Neural progenitor cell (in vitro differentiated cells): ENCODE results near the gene FGFR3. TPM values are rescaled to one million over a fixed set of nuclear protein-coding genes. Genes with fewer than 3 reads are reported as not detected.
"Not testable (repeated sequence)": the region's sequence is repeated elsewhere in the genome, so short reads cannot be mapped to it uniquely, and the experiment has no call there.

ENCODE experiments used
- DNase-seq: peaks from one replicate; pipeline ENCODE4 v3.0.0-alpha.2; 2016; ENCODE audit warnings: low spot score
- H2AFZ ChIP-seq: fragments of 200-600 bp; sonication (generic); replicated peaks from 2 replicates; pipeline ENCODE4 v1.6.1; 2016; ENCODE audit warnings: antibody characterized with exemption
- H3F3A ChIP-seq: fragments of 200-600 bp; sonication (generic); 2 replicates; pipeline ENCODE4 v1.6.1; 2016; ENCODE audit warnings: antibody characterized with exemption, low read depth
- H3K27ac ChIP-seq: fragments of 200-600 bp; sonication (generic); 2 replicates; pipeline ENCODE4 v1.5.1; 2016; ENCODE audit warnings: mild to moderate bottlenecking
- H3K27me3 ChIP-seq: fragments of 200-600 bp; sonication (generic); 2 replicates; pipeline ENCODE4 v1.6.1; 2016; ENCODE audit warnings: mild to moderate bottlenecking, moderate library complexity
- H3K36me3 ChIP-seq: fragments of 200-600 bp; sonication (generic); 2 replicates; pipeline ENCODE4 v1.5.1; 2016
- H3K4me1 ChIP-seq: fragments of 200-600 bp; sonication (generic); 2 replicates; pipeline ENCODE4 v1.6.1; 2016; ENCODE audit warnings: mixed run types
- H3K4me2 ChIP-seq: fragments of 200-600 bp; sonication (generic); 2 replicates; pipeline ENCODE4 v1.6.1; 2016
- H3K4me3 ChIP-seq: fragments of 200-600 bp; sonication (generic); 2 replicates; pipeline ENCODE4 v1.5.1; 2016
- H3K79me2 ChIP-seq: fragments of 200-600 bp; sonication (generic); 2 replicates; pipeline ENCODE4 v1.6.1; 2016; ENCODE audit warnings: low read depth
- H3K9ac ChIP-seq: fragments of 200-600 bp; sonication (generic); 2 replicates; pipeline ENCODE4 v1.6.1; 2016
- H3K9me3 ChIP-seq: fragments of 200-600 bp; sonication (generic); 2 replicates; pipeline ENCODE4 v1.5.1; 2016; ENCODE audit warnings: low read depth
- H4K20me1 ChIP-seq: fragments of 200-600 bp; sonication (generic); 2 replicates; pipeline ENCODE4 v1.6.1; 2016; ENCODE audit warnings: low read depth
- H3K27ac Mint-ChIP-seq: 3 replicates; pipeline ENCODE4 v1.8.0; 2021; ENCODE audit warnings: mixed read lengths
- H3K27me3 Mint-ChIP-seq: 2 replicates; pipeline ENCODE4 v1.8.0; 2022; ENCODE audit warnings: low read depth, mild to moderate bottlenecking, inconsistent platforms, moderate library complexity, mixed read lengths; ENCODE audit not compliant: insufficient read depth
- H3K36me3 Mint-ChIP-seq: 3 replicates; pipeline ENCODE4 v1.8.0; 2021; ENCODE audit warnings: mixed read lengths
- H3K4me1 Mint-ChIP-seq: 3 replicates; pipeline ENCODE4 v1.8.0; 2021; ENCODE audit warnings: mixed read lengths
- H3K4me3 Mint-ChIP-seq: 3 replicates; pipeline ENCODE4 v1.8.0; 2021; ENCODE audit warnings: mild to moderate bottlenecking, moderate library complexity, mixed read lengths
- H3K9me3 Mint-ChIP-seq: 3 replicates; pipeline ENCODE4 v1.8.0; 2020; ENCODE audit warnings: mixed read lengths
- EZH2 ChIP-seq: fragments of 200-600 bp; sonication (generic); IDR thresholded peaks from 2 replicates; pipeline ENCODE4 v1.6.1; 2017; ENCODE audit warnings: antibody characterized with exemption, mild to moderate bottlenecking, moderate library complexity
- EZH2phosphoT487 ChIP-seq: fragments of 200-600 bp; sonication (generic); IDR thresholded peaks from 2 replicates; pipeline ENCODE4 v1.6.1; 2017; ENCODE audit warnings: antibody characterized with exemption
- total RNA-seq: library from RNA; depleted of rRNA; stranded (reverse); fragments of >200 nt; gene quantifications from 2 replicates; pipeline ENCODE4 v1.2.3, GENCODE V29; 2015; ENCODE audit warnings: low replicate concordance
- TF ChIP-seq, protein P1 (sequence below): fragments of 200-600 bp; sonication (generic); IDR thresholded peaks from 2 replicates; pipeline ENCODE4 v1.5.1; 2017; ENCODE audit warnings: antibody characterized with exemption, mild to moderate bottlenecking

The FGFR3 gene
- total RNA-seq, 1 donor from 2014 or later = 4.8 TPM

DNA sequence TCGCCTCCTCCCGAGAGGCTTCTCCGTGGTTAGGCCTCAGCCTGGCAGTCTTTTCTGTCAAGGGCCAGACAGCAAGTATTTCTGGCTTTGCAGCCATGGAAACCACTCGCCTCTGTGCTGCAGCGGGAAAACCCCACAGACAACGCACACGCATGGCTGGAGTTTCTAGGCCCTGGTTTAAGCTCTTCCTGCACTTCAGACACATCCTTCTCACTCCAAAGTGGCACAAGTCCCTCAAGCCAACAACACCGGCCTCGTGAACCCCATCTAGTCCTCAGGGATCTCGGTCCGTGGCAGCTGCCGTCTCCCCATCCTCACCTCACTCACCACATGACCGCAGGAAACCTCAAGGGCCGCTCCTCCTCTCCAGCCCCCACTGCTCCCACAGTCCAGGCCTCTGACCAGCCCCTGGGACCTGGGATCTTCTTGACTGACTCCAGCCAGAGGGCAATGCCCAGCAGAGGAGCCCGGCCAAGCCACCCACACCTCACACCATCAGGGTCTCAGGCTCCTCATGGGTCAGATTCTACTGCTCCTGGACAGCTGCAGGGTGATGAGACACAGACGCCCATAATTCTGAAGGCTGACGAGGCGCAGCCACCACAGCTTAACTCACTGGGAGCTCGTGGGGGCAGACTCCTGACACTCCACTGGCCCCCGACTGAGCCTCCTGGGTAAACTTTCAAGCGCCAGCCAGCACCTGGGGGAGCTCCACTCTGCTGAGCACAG lies 41.1 kb downstream of the FGFR3 start:
- H3K4me2 ChIP-seq = no peak overlapping the region

DNA sequence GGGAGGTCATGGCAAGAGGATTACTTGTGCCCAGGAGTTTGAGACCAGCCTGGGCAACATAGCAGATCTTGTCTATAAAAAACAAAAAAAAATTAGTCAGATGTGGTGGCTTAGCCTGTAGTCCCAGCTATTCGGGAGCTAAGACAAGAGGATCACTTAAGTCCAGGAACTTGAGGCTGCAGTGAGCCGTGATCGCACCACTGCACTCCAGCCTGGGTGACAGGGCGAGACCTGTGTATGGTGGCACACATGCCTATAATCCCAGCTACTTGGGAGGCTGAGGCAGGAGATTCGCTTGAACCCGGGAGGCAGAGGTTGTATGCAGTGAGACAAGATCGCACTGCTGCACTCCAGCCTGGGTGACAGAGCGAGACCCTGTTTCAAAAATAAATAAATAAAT lies 42.7 kb downstream of the FGFR3 start:
- peaks cover 28% of the 10 kb centered on the region for H3K36me3 Mint-ChIP-seq

More for the DNA sequence above, 41.1 kb downstream of the FGFR3 start:
- no peaks in the 10 kb centered on the region for H3K27me3 ChIP-seq
- H2AFZ ChIP-seq = no peak overlapping the region
- H3F3A ChIP-seq = no peaks in the 10 kb centered on the region
- Mint-ChIP-seq H3K27ac (peak overlapping the region; percentile 84), H3K4me1 (peaks cover 19% of the 10 kb centered on the region), H3K27me3 (peaks cover 3% of the 10 kb centered on the region), H3K36me3 (peaks cover 37% of the 10 kb centered on the region), H3K9me3 (peaks cover 13% of the 10 kb centered on the region), H3K4me3 (no peak overlapping the region)
- H3K27ac ChIP-seq = no peak overlapping the region
- H3K79me2 ChIP-seq = no peaks in the 10 kb centered on the region
- TF ChIP-seq, protein P1, sequence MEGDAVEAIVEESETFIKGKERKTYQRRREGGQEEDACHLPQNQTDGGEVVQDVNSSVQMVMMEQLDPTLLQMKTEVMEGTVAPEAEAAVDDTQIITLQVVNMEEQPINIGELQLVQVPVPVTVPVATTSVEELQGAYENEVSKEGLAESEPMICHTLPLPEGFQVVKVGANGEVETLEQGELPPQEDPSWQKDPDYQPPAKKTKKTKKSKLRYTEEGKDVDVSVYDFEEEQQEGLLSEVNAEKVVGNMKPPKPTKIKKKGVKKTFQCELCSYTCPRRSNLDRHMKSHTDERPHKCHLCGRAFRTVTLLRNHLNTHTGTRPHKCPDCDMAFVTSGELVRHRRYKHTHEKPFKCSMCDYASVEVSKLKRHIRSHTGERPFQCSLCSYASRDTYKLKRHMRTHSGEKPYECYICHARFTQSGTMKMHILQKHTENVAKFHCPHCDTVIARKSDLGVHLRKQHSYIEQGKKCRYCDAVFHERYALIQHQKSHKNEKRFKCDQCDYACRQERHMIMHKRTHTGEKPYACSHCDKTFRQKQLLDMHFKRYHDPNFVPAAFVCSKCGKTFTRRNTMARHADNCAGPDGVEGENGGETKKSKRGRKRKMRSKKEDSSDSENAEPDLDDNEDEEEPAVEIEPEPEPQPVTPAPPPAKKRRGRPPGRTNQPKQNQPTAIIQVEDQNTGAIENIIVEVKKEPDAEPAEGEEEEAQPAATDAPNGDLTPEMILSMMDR = no peak
- H3K4me3 ChIP-seq = no peak overlapping the region
- no peaks in the 10 kb centered on the region for H4K20me1 ChIP-seq
- H3K36me3 ChIP-seq = no peaks in the 10 kb centered on the region
- no peak overlapping the region for H3K9ac ChIP-seq
- peaks cover 3% of the 10 kb centered on the region for H3K9me3 ChIP-seq
- H3K4me1 ChIP-seq = no peaks in the 10 kb centered on the region
- DNase-seq = no peak

DNA sequence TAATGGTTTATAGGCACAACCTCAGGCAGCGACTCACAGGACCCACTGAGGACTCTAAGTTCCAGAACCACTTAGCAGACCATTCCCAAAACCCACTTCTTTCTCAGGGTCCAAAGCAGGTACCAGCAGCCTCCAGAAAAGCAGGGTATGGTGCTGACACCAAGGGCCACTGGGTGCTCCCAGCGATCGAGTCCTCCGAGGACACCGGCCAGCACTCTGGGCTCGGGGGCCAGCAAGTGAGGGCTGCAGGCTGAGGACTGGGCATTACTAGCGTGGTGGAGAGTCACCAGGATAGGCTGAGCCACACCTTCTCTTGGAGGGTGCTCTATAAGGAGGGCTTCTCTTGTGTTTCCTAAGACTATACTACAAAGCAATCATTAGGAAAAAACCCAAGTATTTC lies 43.6 kb downstream of the FGFR3 start:
- Histone ChIP-seq H3K4me2 (no peak overlapping the region), H3K36me3 (no peaks in the 10 kb centered on the region), H3F3A (no peaks in the 10 kb centered on the region), H3K79me2 (no peaks in the 10 kb centered on the region), H2AFZ (no peak overlapping the region), H3K9me3 (no peaks in the 10 kb centered on the region), H3K4me1 (no peaks in the 10 kb centered on the region), H3K27ac (no peak overlapping the region), H4K20me1 (no peaks in the 10 kb centered on the region), H3K9ac (no peak overlapping the region), H3K27me3 (no peaks in the 10 kb centered on the region), H3K4me3 (no peak overlapping the region)
- Mint-ChIP-seq H3K27me3 (no peaks in the 10 kb centered on the region), H3K4me3 (no peak overlapping the region), H3K9me3 (no peaks in the 10 kb centered on the region), H3K4me1 (peaks cover 10% of the 10 kb centered on the region), H3K27ac (no peak overlapping the region), H3K36me3 (peaks cover 26% of the 10 kb centered on the region)
- TF ChIP-seq, protein P1 = no peak
- TF ChIP-seq EZH2phosphoT487 = no peak
- no peak for TF ChIP-seq EZH2
- no peak for DNase-seq

More for the DNA sequence above, 42.7 kb downstream of the FGFR3 start:
- H3K79me2 ChIP-seq, H3K9me3 ChIP-seq, H3K27ac Mint-ChIP-seq, H3K27ac ChIP-seq, H3K9ac ChIP-seq, H3K27me3 Mint-ChIP-seq, H3K4me1 Mint-ChIP-seq, H3K9me3 Mint-ChIP-seq, H3K4me2 ChIP-seq, H4K20me1 ChIP-seq, H3K4me3 Mint-ChIP-seq, H2AFZ ChIP-seq, H3K4me3 ChIP-seq, H3K36me3 ChIP-seq, H3F3A ChIP-seq, DNase-seq, H3K27me3 ChIP-seq, H3K4me1 ChIP-seq: not testable (repeated sequence)

DNA sequence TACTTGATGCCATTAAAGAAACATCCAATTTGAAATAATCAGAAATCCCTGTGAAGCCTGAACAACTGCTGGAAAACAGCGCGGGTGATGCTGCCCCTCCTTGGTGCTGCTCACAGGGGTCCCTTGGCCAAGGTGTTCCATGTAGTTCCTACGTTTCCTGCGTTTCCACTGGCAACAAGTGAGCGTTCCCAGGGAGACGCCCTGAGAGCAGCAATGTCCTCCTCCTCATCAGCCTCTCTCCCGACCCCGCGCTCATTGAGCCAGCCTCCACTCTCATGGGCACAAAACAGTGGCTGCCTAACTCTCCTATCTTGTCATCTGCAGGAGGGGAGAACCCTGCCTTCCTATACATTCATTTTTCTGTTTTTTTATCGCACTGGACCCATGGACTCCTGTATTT lies 44.0 kb downstream of the FGFR3 start:
- Mint-ChIP-seq H3K36me3 (peaks cover 24% of the 10 kb centered on the region), H3K9me3 (no peaks in the 10 kb centered on the region), H3K4me1 (peaks cover 10% of the 10 kb centered on the region), H3K27ac (no peak overlapping the region), H3K27me3 (no peaks in the 10 kb centered on the region), H3K4me3 (no peak overlapping the region)
- H3K4me2 ChIP-seq = no peak overlapping the region
- H3F3A ChIP-seq = no peaks in the 10 kb centered on the region
- no peak for TF ChIP-seq EZH2
- TF ChIP-seq, protein P1 = no peak
- no peak for TF ChIP-seq EZH2phosphoT487
- no peaks in the 10 kb centered on the region for H3K36me3 ChIP-seq
- H3K27me3 ChIP-seq = no peaks in the 10 kb centered on the region
- no peak overlapping the region for H2AFZ ChIP-seq
- no peaks in the 10 kb centered on the region for H3K79me2 ChIP-seq
- H3K9me3 ChIP-seq = no peaks in the 10 kb centered on the region
- H3K27ac ChIP-seq = no peak overlapping the region
- no peaks in the 10 kb centered on the region for H4K20me1 ChIP-seq
- no peak for DNase-seq
- no peak overlapping the region for H3K9ac ChIP-seq
- no peak overlapping the region for H3K4me3 ChIP-seq
- no peaks in the 10 kb centered on the region for H3K4me1 ChIP-seq
